IMR-90 (cell line): ENCODE measurements around the gene PDLIM5. TPM values are rescaled to one million over a fixed set of nuclear protein-coding genes. Genes with fewer than 3 reads are reported as not detected.

Experiments used
- ATAC-seq: fragments of 200-7000 bp; cut with Tn5 transposase; 2 replicates; pipeline ENCODE4 v1.9.1; 2020; ENCODE audit warnings: low read depth, mild to moderate bottlenecking, moderate library complexity
- BruUV-seq: library from RNA; stranded (reverse); fragments of 400-500 nt; replicated peaks from 2 replicates; lab custom pipeline; 2021; lab: Mats Ljungman, UMichigan
- CTCF ChIA-PET: fragments of 300-600 bp; formaldehyde crosslinking; extraction: SDS; loops from one replicate; lab custom pipeline; 2021; ENCODE audit warnings: antibody characterized with exemption; lab: Yijun Ruan, JAX
- POLR2A ChIA-PET: fragments of 300-600 bp; sonication (Branson Sonifier 250); formaldehyde crosslinking; loops from one replicate; lab custom pipeline; 2022; ENCODE audit warnings: antibody characterized with exemption; ENCODE audit not compliant: unreplicated experiment; lab: Charles Lee
- DNase-seq: peaks from one replicate; pipeline ENCODE4 v3.0.0; 2013
- H2AFZ ChIP-seq: replicated peaks from 2 replicates; pipeline ENCODE3; 2013; ENCODE audit warnings: low read length, mild to moderate bottlenecking; ENCODE audit not compliant: poor library complexity
- H2AK5ac ChIP-seq: 2 replicates; pipeline ENCODE4 v1.6.1; 2013; ENCODE audit warnings: low read depth, low read length, inconsistent platforms
- H2AK9ac ChIP-seq: replicated peaks from 2 replicates; pipeline ENCODE3; 2013; ENCODE audit warnings: mild to moderate bottlenecking, low read depth, low read length, moderate library complexity; ENCODE audit not compliant: poor library complexity
- H2BK120ac ChIP-seq: 2 replicates; pipeline ENCODE4 v1.6.1; 2013; ENCODE audit warnings: low read depth, low read length, inconsistent platforms
- H2BK15ac ChIP-seq: 3 replicates; pipeline ENCODE4 v1.6.1; 2013; ENCODE audit warnings: low read depth, low read length, inconsistent platforms
- H2BK20ac ChIP-seq: 2 replicates; pipeline ENCODE4 v1.6.1; 2013; ENCODE audit warnings: low read depth, mild to moderate bottlenecking, inconsistent platforms, low read length, moderate library complexity
- H2BK5ac ChIP-seq: 2 replicates; pipeline ENCODE4 v1.6.1; 2013; ENCODE audit warnings: mild to moderate bottlenecking, low read depth, low read length, inconsistent platforms; ENCODE audit not compliant: poor library complexity, severe bottlenecking
- H3K14ac ChIP-seq: replicated peaks from 2 replicates; pipeline ENCODE4 v1.6.1; 2013; ENCODE audit warnings: low read depth, low read length, inconsistent platforms
- H3K18ac ChIP-seq: 2 replicates; pipeline ENCODE4 v1.6.1; 2013; ENCODE audit warnings: low read depth, low read length, control low read depth
- H3K23ac ChIP-seq: 2 replicates; pipeline ENCODE4 v1.6.1; 2013; ENCODE audit warnings: low read depth, low read length, inconsistent platforms
- H3K27ac ChIP-seq: 2 replicates; pipeline ENCODE4 v1.5.1; 2013; ENCODE audit warnings: mild to moderate bottlenecking, control low read depth, low read length; ENCODE audit not compliant: insufficient read depth
- H3K27me3 ChIP-seq: 2 replicates; pipeline ENCODE4 v1.6.1; 2013; ENCODE audit warnings: low read length; ENCODE audit not compliant: control insufficient read depth, insufficient read depth
- H3K36me3 ChIP-seq: 2 replicates; pipeline ENCODE4 v1.6.1; 2013; ENCODE audit warnings: low read length, mixed read lengths; ENCODE audit not compliant: control insufficient read depth, insufficient read depth
- H3K4ac ChIP-seq: 2 replicates; pipeline ENCODE4 v1.6.1; 2013; ENCODE audit warnings: low read depth, low read length, inconsistent platforms
- H3K4me1 ChIP-seq: 2 replicates; pipeline ENCODE4 v1.6.1; 2013; ENCODE audit warnings: low read length, mixed read lengths; ENCODE audit not compliant: control insufficient read depth, insufficient read depth
- H3K4me2 ChIP-seq: 2 replicates; pipeline ENCODE4 v1.6.1; 2013; ENCODE audit warnings: low read depth, mild to moderate bottlenecking, control low read depth, low read length, moderate library complexity
- H3K4me3 ChIP-seq: 2 replicates; pipeline ENCODE4 v1.5.1; 2013; ENCODE audit warnings: low read depth, mild to moderate bottlenecking, control low read depth, low read length, moderate library complexity; ENCODE audit not compliant: insufficient read depth
- H3K56ac ChIP-seq: 2 replicates; pipeline ENCODE4 v1.6.1; 2013; ENCODE audit warnings: low read length, inconsistent platforms; ENCODE audit not compliant: insufficient read depth; ENCODE audit errors: extremely low read depth
- H3K79me1 ChIP-seq, 2 experiments: 2 replicates each; pipeline ENCODE4 v1.6.1; 2013; ENCODE audit warnings: low read length in 2 of 2, inconsistent platforms in 1 of 2, low read depth in 1 of 2
- H3K9ac ChIP-seq: 2 replicates; pipeline ENCODE4 v1.6.1; 2013; ENCODE audit warnings: low read depth, low read length, control low read depth
- H3K9me1 ChIP-seq: 2 replicates; pipeline ENCODE4 v1.6.1; 2013; ENCODE audit warnings: low read length, inconsistent platforms; ENCODE audit not compliant: insufficient read depth
- H3K9me3 ChIP-seq: 2 replicates; pipeline ENCODE4 v1.6.1; 2013; ENCODE audit warnings: low read length; ENCODE audit not compliant: control insufficient read depth, insufficient read depth
- H4K20me1 ChIP-seq: 2 replicates; pipeline ENCODE4 v1.6.1; 2013; ENCODE audit warnings: low read length, inconsistent platforms; ENCODE audit not compliant: insufficient read depth
- H4K5ac ChIP-seq: 2 replicates; pipeline ENCODE4 v1.6.1; 2013; ENCODE audit warnings: mild to moderate bottlenecking, low read depth, low read length, control low read depth
- H4K8ac ChIP-seq, 2 experiments: 2 replicates each; pipeline ENCODE4 v1.6.1; 2013; ENCODE audit warnings: low read depth in 2 of 2, low read length in 2 of 2, control low read depth in 1 of 2, inconsistent platforms in 1 of 2
- H4K91ac ChIP-seq: 2 replicates; pipeline ENCODE4 v1.6.1; 2013; ENCODE audit warnings: low read depth, low read length, inconsistent platforms; ENCODE audit not compliant: insufficient read depth
- BHLHE40 ChIP-seq: fragments of 150-350 bp; IDR thresholded peaks from 2 replicates; pipeline ENCODE4 v1.6.1; 2016; ENCODE audit warnings: mild to moderate bottlenecking, low read depth, low read length
- CEBPB ChIP-seq: IDR thresholded peaks from 2 replicates; pipeline ENCODE4 v1.6.1; 2012; ENCODE audit warnings: low read depth, low read length, improper control_type of control experiment
- CHD1 ChIP-seq: IDR thresholded peaks from 2 replicates; pipeline ENCODE4 v1.6.1; 2012; ENCODE audit warnings: low read depth, low read length, improper control_type of control experiment
- CTCF ChIP-seq: conservative IDR thresholded peaks from 2 replicates; pipeline ENCODE4 v1.5.1; 2012; ENCODE audit warnings: mild to moderate bottlenecking, low read depth, low read length, improper control_type of control experiment
- ELK1 ChIP-seq: fragments of 150-350 bp; IDR thresholded peaks from 2 replicates; pipeline ENCODE4 v1.6.1; 2016; ENCODE audit warnings: low read depth, mild to moderate bottlenecking, low read length, moderate library complexity, borderline replicate concordance
- FOS ChIP-seq: fragments of 150-350 bp; IDR thresholded peaks from 2 replicates; pipeline ENCODE4 v1.6.1; 2016; ENCODE audit warnings: low read depth, low read length
- MAFK ChIP-seq: IDR thresholded peaks from 2 replicates; pipeline ENCODE4 v1.6.1; 2012; ENCODE audit warnings: low read depth, low read length, improper control_type of control experiment
- MAZ ChIP-seq: IDR thresholded peaks from 2 replicates; pipeline ENCODE4 v1.6.1; 2012; ENCODE audit warnings: low read depth, mild to moderate bottlenecking, low read length, improper control_type of control experiment, moderate library complexity, borderline replicate concordance
- MXI1 ChIP-seq: IDR thresholded peaks from 2 replicates; pipeline ENCODE4 v1.6.1; 2012; ENCODE audit warnings: low read depth, mild to moderate bottlenecking, low read length, moderate library complexity, borderline replicate concordance
- NFE2L2 ChIP-seq: fragments of 150-350 bp; IDR thresholded peaks from 2 replicates; pipeline ENCODE4 v1.6.1; 2016; ENCODE audit warnings: low read depth, mild to moderate bottlenecking, low read length
- POLR2A ChIP-seq: IDR thresholded peaks from 2 replicates; pipeline ENCODE4 v1.6.1; 2012; ENCODE audit warnings: mild to moderate bottlenecking, low read depth, low read length
- RAD21 ChIP-seq: IDR thresholded peaks from 2 replicates; pipeline ENCODE4 v1.6.1; 2012; ENCODE audit warnings: low read length, improper control_type of control experiment
- RCOR1 ChIP-seq: IDR thresholded peaks from 2 replicates; pipeline ENCODE4 v1.6.1; 2012; ENCODE audit warnings: mild to moderate bottlenecking, low read length, improper control_type of control experiment; ENCODE audit not compliant: insufficient replicate concordance
- RFX5 ChIP-seq: IDR thresholded peaks from 2 replicates; pipeline ENCODE4 v1.8.0; 2012; ENCODE audit warnings: low read depth, mild to moderate bottlenecking, low read length, moderate library complexity
- SMC3 ChIP-seq: fragments of 150-350 bp; IDR thresholded peaks from 2 replicates; pipeline ENCODE4 v1.6.1; 2016; ENCODE audit warnings: low read depth, mild to moderate bottlenecking, antibody characterized with exemption, low read length, moderate library complexity
- USF2 ChIP-seq: fragments of 150-350 bp; IDR thresholded peaks from 2 replicates; pipeline ENCODE4 v1.6.1; 2017; ENCODE audit warnings: mild to moderate bottlenecking, antibody characterized with exemption, low read length, low read depth
- dilution Hi-C: fragments of 300-500 bp; cut with HindIII; formaldehyde crosslinking; loops from one replicate; pipeline ENCODE4 v1.14.3; 2018; ENCODE audit warnings: low sequenced_read_pairs; ENCODE audit not compliant: unreplicated experiment
- in situ Hi-C: fragments of 300-500 bp; cut with MboI; formaldehyde crosslinking; loops from 3 replicates; pipeline ENCODE4 v1.14.3; 2019; ENCODE audit warnings: low sequenced_read_pairs, inconsistent platforms, mixed read lengths
- intact Hi-C: fragments of 100-400 bp; cut with micrococcal nuclease; formaldehyde crosslinking; loops from 2 replicates; pipeline ENCODE4 v1.10.0; 2022
- polyA plus RNA-seq, 3 experiments: library from polyadenylated mRNA; depleted of rRNA; stranded (reverse); fragments of >200 nt; gene quantifications; 2 replicates each; pipeline ENCODE4 v1.2.3, GENCODE V29; 2012; ENCODE audit warnings: low replicate concordance in 1 of 3
- total RNA-seq: library from RNA; depleted of rRNA; stranded (reverse); fragments of >200 nt; gene quantifications from 2 replicates; pipeline ENCODE4 v1.2.3, GENCODE V29; 2012

Gene PDLIM5
- total and polyA plus RNA-seq, 2 of the 4 experiments (the other 2 are of a cell fraction): 96.5 to 188 TPM

- Histone ChIP-seq H2BK15ac (no peak overlapping the region), H3K18ac (no peak overlapping the region), H3K36me3 (no peaks in the 10 kb centered on the region; the same call in 1 of the 2 replicates), H2AFZ (no peak overlapping the region), H4K5ac (no peak overlapping the region; the same call in 1 of the 2 replicates), H4K8ac (no peak overlapping the region), H2AK5ac (no peak overlapping the region), H3K23ac (no peak overlapping the region), H4K20me1 (peaks cover 31% of the 10 kb centered on the region), H3K27ac (no peak overlapping the region), H2BK120ac (no peak overlapping the region), H3K14ac (no peak overlapping the region), H2BK20ac (no peak overlapping the region), H3K9me1 (peaks cover 6% of the 10 kb centered on the region), H3K9ac (no peak overlapping the region), H2AK9ac (no peak overlapping the region), H2BK5ac (no peak overlapping the region), H3K9me3 (no peaks in the 10 kb centered on the region), H3K4me3 (no peak overlapping the region), H3K4ac (no peak overlapping the region), H3K56ac (no peak overlapping the region), H3K4me1 (peaks cover 7% of the 10 kb centered on the region), H4K91ac (no peak overlapping the region), H3K4me2 (no peak overlapping the region), H3K79me1 (peaks cover 11 to 61% of the 10 kb centered on the region in 2 experiments), H3K27me3 (no peaks in the 10 kb centered on the region)
- DNase-seq (no peak), ATAC-seq (no peak)
- in situ Hi-C loops: no loop called here
- TF ChIP-seq MAZ (no peak), BHLHE40 (no peak), RAD21 (no peak), CTCF (no peak), POLR2A (no peak), FOS (no peak), RFX5 (no peak), RCOR1 (no peak), CHD1 (no peak), USF2 (no peak), MAFK (no peak), CEBPB (no peak), NFE2L2 (no peak), MXI1 (no peak), ELK1 (no peak), SMC3 (no peak)
- no TSS peak for BruUV-seq
- ChIA-PET POLR2A (no interaction called here), CTCF (no interaction called here)
- dilution Hi-C loops: no loop called here
- intact Hi-C loops: no loop called here
Observed at GRCh38 chr4:94466371-94466770, 14.6 kb downstream of the PDLIM5 start.
